ENCODE data around the gene CRACR2A. TPM values are rescaled to one million over a fixed set of nuclear protein-coding genes. Genes with fewer than 3 reads are reported as not detected.

CRACR2A gene
- total RNA-seq, 1 donor from 2014 or later = 0.82 TPM

DNA sequence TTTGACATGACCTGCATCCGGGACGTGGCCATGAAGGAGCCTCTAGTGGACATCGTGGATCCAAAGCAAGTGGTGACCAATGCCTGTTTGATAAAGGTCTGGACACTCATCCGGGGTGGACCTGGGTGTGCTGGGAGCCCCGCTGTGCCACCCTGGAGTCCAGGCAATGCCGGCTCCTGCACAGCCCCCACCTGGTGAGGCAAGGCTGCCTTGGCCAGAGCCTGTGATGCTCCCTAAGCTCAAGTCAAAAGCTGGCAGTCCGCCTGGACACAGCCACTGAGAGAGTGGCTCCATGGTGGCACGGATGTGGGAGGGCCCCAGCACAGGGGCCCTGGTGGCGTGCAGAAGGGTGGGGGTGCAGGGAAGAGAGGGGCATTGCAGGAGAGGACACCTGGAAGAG lies 176.0 kb downstream of the CRACR2A start:
- FAIRE-seq (no peak), DNase-seq (ENCODE audit: low spot score in 2 of 2) (no peak)

DNA sequence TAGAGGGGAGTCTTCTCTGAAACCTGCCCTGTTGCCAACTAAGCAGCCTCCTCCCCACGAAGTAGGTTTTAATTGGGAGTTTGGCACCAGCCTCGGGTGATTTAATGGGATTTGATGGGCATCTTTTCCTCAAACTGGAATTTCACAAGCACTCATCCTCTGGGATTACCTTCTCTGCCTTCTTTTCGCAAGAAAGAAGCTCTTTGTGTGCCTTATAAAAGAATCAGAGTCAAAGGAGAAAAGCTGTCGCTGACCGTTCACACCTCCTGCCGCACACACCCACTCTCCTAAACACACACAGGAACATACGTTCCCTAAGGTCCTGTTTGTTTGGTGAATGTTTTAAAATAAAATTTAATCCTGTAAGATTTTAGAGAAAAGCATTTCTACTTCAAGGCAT lies 177.9 kb downstream of the CRACR2A start:
- DNase-seq (ENCODE audit: low spot score in 2 of 2) = no peak
- no peak for FAIRE-seq

DNA sequence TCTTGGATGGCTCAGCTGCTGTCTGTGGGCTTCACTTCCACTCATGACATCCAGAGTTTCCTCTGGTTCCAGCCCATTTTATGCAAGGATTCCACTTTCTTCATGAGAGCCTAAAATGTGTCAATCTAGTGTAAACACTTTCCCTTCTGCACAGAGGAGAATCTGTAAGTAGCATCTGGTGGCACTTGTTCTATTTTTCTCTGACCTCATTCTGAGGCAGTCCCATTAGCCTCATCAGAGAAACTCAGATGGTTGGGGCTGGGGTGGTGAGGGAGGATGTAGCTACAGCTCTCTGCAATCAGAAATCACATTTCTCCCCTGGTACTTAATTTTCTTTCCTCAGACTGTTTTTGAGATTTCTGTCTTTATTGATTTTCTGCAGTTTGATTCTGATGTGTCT lies 180.3 kb downstream of the CRACR2A start:
- no peak for DNase-seq (ENCODE audit: low spot score in 2 of 2)
- no peak for FAIRE-seq

DNA sequence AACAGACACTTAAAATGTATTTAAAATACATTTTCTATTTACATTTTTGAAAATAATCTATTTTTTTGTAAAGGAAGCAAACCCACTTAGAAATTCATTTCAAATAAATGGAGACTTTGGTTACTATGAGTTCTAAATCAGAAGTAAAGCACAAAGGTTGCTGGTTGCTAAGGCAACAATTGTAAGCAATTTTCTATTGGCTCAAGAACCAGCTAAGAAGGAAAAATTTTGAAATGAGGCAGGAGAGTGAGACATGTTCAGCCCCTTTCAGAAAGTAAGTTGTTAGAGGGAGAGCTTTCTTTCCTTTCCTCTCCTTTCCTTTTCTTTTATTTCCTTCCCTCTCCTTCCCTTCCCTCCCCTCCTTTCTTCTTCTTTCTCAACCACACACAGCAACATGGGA lies 181.2 kb downstream of the CRACR2A start:
- DNase-seq (ENCODE audit: low spot score in 2 of 2) (no peak), FAIRE-seq (no peak)

DNA sequence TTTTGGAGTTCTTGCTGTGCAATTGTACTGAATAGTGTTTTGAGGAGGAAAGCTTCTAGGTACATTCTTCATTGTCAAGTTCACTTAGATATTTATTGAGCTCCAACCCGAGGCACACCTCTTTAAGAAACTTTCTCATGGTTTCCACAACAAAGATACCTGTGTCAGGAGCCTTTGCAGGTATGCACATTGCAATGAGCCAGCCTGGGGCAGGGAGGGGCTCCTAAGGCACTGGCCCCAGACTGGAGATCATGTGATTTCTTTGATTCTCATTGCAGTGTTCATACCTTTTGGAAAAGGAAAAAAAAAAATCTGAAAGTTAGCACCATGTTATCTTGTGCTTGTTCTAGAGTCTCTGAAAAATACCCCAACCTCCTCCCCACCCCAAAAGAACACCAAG lies 181.6 kb downstream of the CRACR2A start:
- no peak for FAIRE-seq
- DNase-seq (ENCODE audit: low spot score in 2 of 2) = no peak

DNA sequence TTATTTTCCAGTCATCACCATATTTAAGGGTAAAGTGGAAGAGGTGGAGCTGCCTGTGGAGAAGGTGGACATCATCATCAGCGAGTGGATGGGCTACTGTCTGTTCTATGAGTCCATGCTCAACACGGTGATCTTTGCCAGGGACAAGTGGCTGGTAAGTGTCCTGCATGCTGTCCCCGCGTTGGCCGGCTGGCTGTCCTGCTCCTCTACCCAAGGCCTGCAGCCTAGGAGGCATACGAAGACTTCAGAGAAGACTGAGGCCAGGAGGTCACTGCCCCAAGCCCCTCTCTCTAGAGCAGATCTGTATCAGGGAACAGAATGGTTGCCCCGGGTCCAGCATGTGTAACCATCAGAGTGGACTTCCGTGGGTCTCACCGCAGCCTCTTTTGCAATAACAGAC lies 184.2 kb downstream of the CRACR2A start:
- FAIRE-seq (no peak), DNase-seq (ENCODE audit: low spot score in 2 of 2) (no peak)

DNA sequence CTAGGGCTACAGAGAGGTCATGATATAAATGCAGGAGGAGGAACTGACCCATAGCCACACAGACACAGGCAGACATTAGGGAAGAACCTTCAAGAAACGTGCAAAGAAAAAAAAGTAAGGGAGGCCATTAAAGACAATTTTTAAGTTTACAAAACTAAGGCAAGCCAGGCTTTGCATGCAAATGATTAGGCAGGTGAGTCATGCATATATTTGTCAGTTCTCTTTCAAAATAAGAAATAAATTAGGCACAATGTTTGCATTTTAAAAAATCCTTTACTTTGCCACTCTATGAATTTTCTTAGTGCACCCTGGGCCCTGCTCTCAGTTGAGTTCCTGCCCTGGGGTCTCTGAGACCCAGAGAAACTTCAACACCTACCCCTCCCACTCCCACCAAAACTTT lies 186.9 kb downstream of the CRACR2A start:
- no peak for FAIRE-seq

More for the DNA sequence above, 186.9 kb downstream of the CRACR2A start:
- DNase-seq (ENCODE audit: low spot score in 2 of 2) = no peak

Small RNAs within 50 kb of the gene (small RNA-seq; reads per million reads assigned to genes)
- not detected for gene RNU6-174P

Other genes with a start within 250 kb of the CRACR2A start
- gene PARP11, start 120.3 kb upstream of the CRACR2A start, total RNA-seq = 11.4 TPM